Activated naive CD4-positive, alpha-beta T cell treated with anti-CD3 and anti-CD28 coated beads, Interleukin-2, amount 10 ng/mL, durations not matched to agents 7 days and 5 days (primary cell): ENCODE measurements around the gene TNFRSF1A.

Experiments used
- CTCF ChIA-PET: fragments of 350-600 bp; sonication (Branson Sonifier 250); formaldehyde crosslinking; loops from one replicate; lab custom pipeline; 2021; ENCODE audit warnings: antibody characterized with exemption; lab: Charles Lee
- DNase-seq: peaks from one replicate; pipeline ENCODE4 v3.0.0-alpha.2; 2020
- H3K27ac Mint-ChIP-seq: one replicate; pipeline ENCODE4 v1.8.0; 2021; ENCODE audit warnings: mild to moderate bottlenecking, moderate library complexity, mixed read lengths
- H3K27me3 Mint-ChIP-seq: one replicate; pipeline ENCODE4 v1.8.0; 2021; ENCODE audit warnings: mild to moderate bottlenecking, mixed read lengths
- H3K36me3 Mint-ChIP-seq: one replicate; pipeline ENCODE4 v1.8.0; 2021; ENCODE audit warnings: mixed read lengths
- H3K4me1 Mint-ChIP-seq: one replicate; pipeline ENCODE4 v1.8.0; 2021; ENCODE audit warnings: mixed read lengths
- H3K4me3 Mint-ChIP-seq: one replicate; pipeline ENCODE4 v1.8.0; 2021; ENCODE audit warnings: mild to moderate bottlenecking, moderate library complexity, mixed read lengths
- H3K9me3 Mint-ChIP-seq: one replicate; pipeline ENCODE4 v1.8.0; 2021; ENCODE audit warnings: mixed read lengths

TNFRSF1A gene

DNA sequence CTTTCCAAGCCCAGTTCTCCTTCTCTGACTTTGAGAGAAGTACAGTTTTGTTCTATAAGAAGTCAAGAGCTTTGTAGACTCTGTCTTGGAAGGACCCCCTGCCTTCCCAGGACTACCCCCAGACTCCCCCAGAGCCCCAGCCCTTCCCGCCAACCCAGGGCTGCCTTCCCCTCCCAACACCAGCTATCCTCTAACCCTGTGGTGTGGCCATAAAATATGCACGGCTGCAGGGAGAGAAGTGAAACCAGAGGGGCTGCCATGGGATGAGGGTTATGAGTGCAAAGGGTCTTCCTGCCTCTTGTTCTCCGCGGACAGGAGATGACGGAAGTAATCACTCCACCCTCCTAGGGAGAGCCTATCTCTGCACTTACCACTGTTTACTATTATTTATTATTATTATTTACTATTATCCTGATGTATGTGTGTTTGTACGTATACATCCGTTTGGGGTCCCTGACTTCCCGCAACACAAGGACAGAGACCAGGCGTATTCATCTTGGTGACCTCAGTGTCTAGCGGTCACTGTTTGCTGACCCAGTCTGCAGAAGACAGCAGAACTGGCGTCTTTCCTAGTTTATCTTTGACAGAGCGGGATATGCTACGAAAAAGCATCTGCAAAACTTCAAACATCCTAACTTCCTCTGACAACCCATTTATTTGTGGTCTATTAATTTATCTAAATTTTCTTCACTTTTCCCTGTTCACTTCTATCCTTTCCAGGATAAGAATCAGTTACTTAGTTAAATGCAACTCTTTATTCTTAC is 37.0 kb upstream of the TNFRSF1A start:
- DNase-seq, result no peak
- Mint-ChIP-seq H3K4me3 (no peak overlapping the region), H3K9me3 (no peaks in the 10 kb centered on the region), H3K27me3 (peaks cover 74% of the 10 kb centered on the region), H3K27ac (no peak overlapping the region), H3K4me1 (peaks cover 29% of the 10 kb centered on the region), H3K36me3 (no peaks in the 10 kb centered on the region)
- CTCF ChIA-PET, result no interaction called here

GRCh38 chr12:6377667-6377994 is 35.8 kb upstream of the TNFRSF1A start:
- H3K27me3 Mint-ChIP-seq, result peaks cover 62% of the 10 kb centered on the region
- H3K9me3 Mint-ChIP-seq, result no peaks in the 10 kb centered on the region
- no peak overlapping the region for H3K27ac Mint-ChIP-seq
- peaks cover 34% of the 10 kb centered on the region for H3K4me1 Mint-ChIP-seq
- no peak overlapping the region for H3K4me3 Mint-ChIP-seq
- DNase-seq, result no peak
- H3K36me3 Mint-ChIP-seq, result no peaks in the 10 kb centered on the region
- CTCF ChIA-PET, result interaction anchor here (0.7 to 1.2 kb wide), 2 partner anchors 10 to 13 kb away, joined by 3 to 4 read pairs; no protein-coding TSS in a partner anchor

GRCh38 chr12:6376870-6377666 is 35.2 kb upstream of the TNFRSF1A start:
- H3K27me3 Mint-ChIP-seq, result peaks cover 60% of the 10 kb centered on the region
- H3K36me3 Mint-ChIP-seq, result no peaks in the 10 kb centered on the region
- peak; percentile 47 for DNase-seq
- no peaks in the 10 kb centered on the region for H3K9me3 Mint-ChIP-seq
- peak overlapping the region; percentile 30 for H3K27ac Mint-ChIP-seq
- peaks cover 40% of the 10 kb centered on the region for H3K4me1 Mint-ChIP-seq
- CTCF ChIA-PET, result interaction anchor here (0.7 to 1.2 kb wide), 2 partner anchors 9 to 13 kb away, joined by 3 to 4 read pairs; no protein-coding TSS in a partner anchor
- H3K4me3 Mint-ChIP-seq, result peak overlapping the region; percentile 1

DNA sequence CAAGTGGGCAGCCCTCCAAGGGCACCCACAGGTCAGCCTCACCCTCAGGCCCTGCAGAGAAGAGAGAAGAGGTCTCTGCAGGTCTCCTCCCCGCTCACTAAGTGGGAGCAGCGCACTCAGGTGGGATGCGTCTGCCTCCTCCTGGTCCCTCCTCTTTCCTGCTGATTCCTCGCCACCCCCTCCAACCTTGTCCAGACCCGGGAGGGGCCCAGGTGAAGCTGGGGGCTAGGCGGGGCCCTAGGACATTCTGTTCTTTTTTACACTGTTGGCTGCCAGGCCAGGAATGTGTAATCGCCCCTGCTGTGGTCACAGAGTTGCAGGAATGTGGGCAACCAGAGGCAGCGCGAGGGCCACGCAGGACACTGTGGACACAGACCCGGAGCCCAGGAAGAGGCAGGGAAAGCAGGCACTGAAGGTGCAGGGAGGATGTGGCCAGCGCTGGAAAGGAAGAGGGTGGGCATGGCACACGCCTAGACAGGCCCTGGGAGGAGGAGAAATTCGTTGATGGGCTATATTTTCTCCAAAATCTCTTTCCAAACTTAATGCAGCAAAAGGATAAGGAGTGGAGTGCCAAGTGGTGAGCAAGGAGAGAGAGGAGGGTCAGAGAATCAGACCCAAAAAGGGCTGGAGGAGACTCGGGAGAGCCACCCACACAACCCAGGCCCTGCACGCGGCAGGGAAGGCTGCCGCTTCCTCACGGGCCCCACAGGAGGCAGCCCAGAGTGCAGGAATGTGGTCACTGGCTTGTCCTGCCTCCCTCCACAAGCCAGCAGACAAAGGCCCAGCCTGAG is 34.4 kb upstream of the TNFRSF1A start:
- CTCF ChIA-PET, result interaction anchor here (0.6 kb wide), 2 partner anchors 11 to 41 kb away, joined by 3 read pairs; no protein-coding TSS in a partner anchor

GRCh38 chr12:6375269-6376078 is 33.6 kb upstream of the TNFRSF1A start, which contains the start of gene SCNN1A:
TSS of gene SCNN1A (minus strand) at chr12:6375563. CDS start at chr12:6374783, 780 bp downstream.
- H3K9me3 Mint-ChIP-seq, result no peaks in the 10 kb centered on the region
- no peak for DNase-seq
- peaks cover 48% of the 10 kb centered on the region for H3K4me1 Mint-ChIP-seq
- peak within 1 kb of the TSS; percentile 24 for H3K4me3 Mint-ChIP-seq
- H3K27ac Mint-ChIP-seq, result peak within 1 kb of the TSS; percentile 1
- H3K36me3 Mint-ChIP-seq, result no peaks in the 10 kb centered on the region
- H3K27me3 Mint-ChIP-seq, result peaks cover 52% of the 10 kb centered on the region
- CTCF ChIA-PET, result interaction anchor here (0.6 to 3.6 kb wide), 3 partner anchors 10 to 41 kb away, joined by 3 to 11 read pairs (median 3); no protein-coding TSS in a partner anchor

More for the DNA sequence above, 34.4 kb upstream of the TNFRSF1A start:
- no peak for DNase-seq
- Mint-ChIP-seq H3K4me1 (peaks cover 41% of the 10 kb centered on the region), H3K27me3 (peaks cover 52% of the 10 kb centered on the region), H3K9me3 (no peaks in the 10 kb centered on the region), H3K36me3 (no peaks in the 10 kb centered on the region), H3K27ac (peak overlapping the region; percentile 30), H3K4me3 (peak overlapping the region; percentile 24)

GRCh38 chr12:6374786-6375160 is 32.9 kb upstream of the TNFRSF1A start:
- H3K27me3 Mint-ChIP-seq, result peaks cover 48% of the 10 kb centered on the region
- no peaks in the 10 kb centered on the region for H3K9me3 Mint-ChIP-seq
- peaks cover 50% of the 10 kb centered on the region for H3K4me1 Mint-ChIP-seq
- CTCF ChIA-PET, result interaction anchor here (0.6 to 3.6 kb wide), 2 partner anchors 39 to 163 kb away, joined by 3 to 11 read pairs; no protein-coding TSS in a partner anchor
- H3K36me3 Mint-ChIP-seq, result no peaks in the 10 kb centered on the region
- H3K27ac Mint-ChIP-seq, result no peak overlapping the region
- DNase-seq, result no peak
- H3K4me3 Mint-ChIP-seq, result no peak overlapping the region

- CTCF ChIA-PET, result interaction anchor here (0.6 to 3.6 kb wide), 2 partner anchors 38 to 163 kb away, joined by 3 to 11 read pairs; no protein-coding TSS in a partner anchor
- no peak overlapping the region for H3K27ac Mint-ChIP-seq
- DNase-seq, result no peak
- no peaks in the 10 kb centered on the region for H3K9me3 Mint-ChIP-seq
- H3K4me3 Mint-ChIP-seq, result no peak overlapping the region
- peaks cover 44% of the 10 kb centered on the region for H3K27me3 Mint-ChIP-seq
- H3K4me1 Mint-ChIP-seq, result peaks cover 53% of the 10 kb centered on the region
- no peaks in the 10 kb centered on the region for H3K36me3 Mint-ChIP-seq
Measured at GRCh38 chr12:6374028-6374785, 32.3 kb upstream of the TNFRSF1A start.

GRCh38 chr12:6373022-6373787 is 31.3 kb upstream of the TNFRSF1A start:
- Mint-ChIP-seq H3K9me3 (no peaks in the 10 kb centered on the region), H3K27ac (peak overlapping the region; percentile 81), H3K27me3 (peaks cover 35% of the 10 kb centered on the region), H3K4me3 (no peak overlapping the region), H3K4me1 (peaks cover 63% of the 10 kb centered on the region), H3K36me3 (no peaks in the 10 kb centered on the region)
- CTCF ChIA-PET, result interaction anchor here (3.6 kb wide), 1 partner anchor 37 kb away, joined by 11 read pairs; no protein-coding TSS in a partner anchor
- DNase-seq, result no peak

DNA sequence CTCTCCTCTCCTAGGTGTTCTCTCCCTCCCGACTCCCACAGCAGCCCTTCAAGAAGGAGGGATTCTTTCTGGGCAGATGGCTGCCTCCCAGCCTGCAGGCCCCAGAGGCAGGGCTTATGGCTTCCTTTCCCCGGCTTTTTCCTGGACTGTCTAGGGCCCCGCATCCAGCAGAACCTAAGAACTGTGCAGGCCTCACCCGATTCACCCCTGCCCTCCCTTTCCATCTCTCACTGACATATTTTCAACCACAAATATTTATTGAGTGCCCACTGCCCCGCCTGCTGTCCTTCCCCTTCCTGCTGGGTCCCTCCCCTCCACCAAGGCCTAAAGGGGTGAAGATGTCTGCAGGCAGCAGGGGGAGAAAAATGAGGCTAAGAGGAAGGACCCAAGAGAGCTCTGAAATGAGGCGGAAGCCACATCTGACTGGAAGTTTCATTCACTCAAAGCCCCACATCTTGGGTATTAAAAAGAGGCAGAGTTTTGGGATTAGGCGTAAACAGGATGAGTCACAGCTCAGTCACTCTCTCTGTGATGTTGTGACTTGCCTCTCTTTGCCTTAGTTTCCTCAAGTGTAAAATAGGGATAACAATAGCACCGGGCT is 30.6 kb upstream of the TNFRSF1A start:
- Mint-ChIP-seq H3K27ac (peak overlapping the region; percentile 81), H3K9me3 (no peaks in the 10 kb centered on the region), H3K27me3 (peaks cover 35% of the 10 kb centered on the region), H3K4me1 (peaks cover 66% of the 10 kb centered on the region), H3K36me3 (no peaks in the 10 kb centered on the region), H3K4me3 (no peak overlapping the region)
- DNase-seq, result no peak
- CTCF ChIA-PET, result interaction anchor here (1.1 to 3.6 kb wide), 2 partner anchors 36 to 46 kb away, joined by 4 to 11 read pairs; no protein-coding TSS in a partner anchor

DNA sequence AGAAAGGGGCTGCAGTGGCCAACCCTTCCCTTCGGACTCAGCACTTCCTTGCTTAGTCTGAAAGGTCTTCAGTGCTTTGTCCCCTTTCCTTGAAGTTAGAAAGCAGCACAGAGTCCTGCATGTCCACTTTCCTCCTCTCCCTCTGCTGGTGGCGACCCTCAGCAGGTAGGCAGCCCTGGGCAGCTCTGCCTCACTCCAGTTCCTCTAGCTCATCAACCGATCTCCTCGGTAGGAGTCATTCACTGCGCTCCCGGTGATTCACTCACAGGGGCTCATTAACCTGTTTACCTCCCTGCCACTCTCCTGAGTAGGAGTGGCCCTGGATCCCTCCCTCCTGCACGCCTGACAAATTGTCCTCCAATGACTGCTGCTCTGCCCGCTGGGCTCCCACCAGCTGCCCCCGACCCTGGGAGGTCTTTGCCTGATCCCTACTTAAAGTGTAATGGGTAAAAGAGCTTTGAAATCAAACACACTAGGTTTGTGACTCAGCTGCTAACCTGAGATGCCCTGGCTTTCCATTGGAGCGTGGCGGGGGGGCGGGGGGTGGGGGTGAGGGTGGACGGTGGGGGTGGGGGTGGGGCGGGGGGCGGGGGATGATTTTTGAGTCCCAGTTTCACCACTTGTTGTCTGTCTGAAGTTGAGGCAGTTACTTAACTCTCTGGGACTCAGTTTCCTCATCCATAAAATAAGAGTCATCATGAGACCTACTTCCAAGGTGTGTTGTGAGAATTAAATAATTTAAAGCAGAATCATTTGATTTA is 29.3 kb upstream of the TNFRSF1A start:
- peaks cover 59% of the 10 kb centered on the region for H3K4me1 Mint-ChIP-seq
- no peaks in the 10 kb centered on the region for H3K9me3 Mint-ChIP-seq
- peaks cover 35% of the 10 kb centered on the region for H3K27me3 Mint-ChIP-seq
- no peak for DNase-seq
- CTCF ChIA-PET, result interaction anchor here (0.7 kb wide), 1 partner anchor 11 kb away, joined by 5 read pairs; no protein-coding TSS in a partner anchor
- no peaks in the 10 kb centered on the region for H3K36me3 Mint-ChIP-seq
- no peak overlapping the region for H3K4me3 Mint-ChIP-seq
- H3K27ac Mint-ChIP-seq, result no peak overlapping the region

DNA sequence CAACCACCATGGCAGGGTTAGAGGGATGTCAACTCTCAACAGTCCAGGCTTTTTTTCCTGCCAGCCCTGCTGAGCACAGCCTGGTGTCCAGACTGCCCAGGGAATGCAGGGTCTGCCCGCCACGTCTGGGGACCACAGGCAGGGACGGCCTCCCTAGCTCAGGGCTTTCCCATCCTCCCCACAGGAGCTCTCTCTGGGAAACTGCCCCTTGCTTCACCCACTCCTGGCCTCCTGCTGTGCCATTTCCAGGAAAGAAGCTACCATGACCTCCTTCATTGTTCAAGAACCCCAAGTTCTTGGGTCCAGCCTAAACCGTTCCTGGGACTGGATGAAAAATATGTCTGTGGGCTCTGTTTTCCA is 28.7 kb upstream of the TNFRSF1A start:
- Mint-ChIP-seq H3K27ac (no peak overlapping the region), H3K9me3 (no peaks in the 10 kb centered on the region), H3K4me1 (peaks cover 55% of the 10 kb centered on the region), H3K36me3 (no peaks in the 10 kb centered on the region), H3K27me3 (peaks cover 32% of the 10 kb centered on the region), H3K4me3 (no peak overlapping the region)
- CTCF ChIA-PET, result interaction anchor here (0.7 kb wide), 1 partner anchor 12 kb away, joined by 5 read pairs; no protein-coding TSS in a partner anchor
- no peak for DNase-seq
